MM.1S (cell line): Measurements from ENCODE around the gene PLEKHO2.

Experiments
- DNase-seq: peaks from one replicate; pipeline ENCODE4 v3.0.0-alpha.2; 2015
- H2AFZ ChIP-seq: fragments of 300-600 bp; sonication (generic); 2 replicates; pipeline ENCODE4 v1.6.0; 2016; ENCODE audit warnings: antibody characterized with exemption, low read length
- H3F3A ChIP-seq: fragments of 300-600 bp; sonication (generic); 2 replicates; pipeline ENCODE4 v1.6.1; 2016; ENCODE audit warnings: mild to moderate bottlenecking, antibody characterized with exemption, low read length, moderate library complexity, mixed read lengths; ENCODE audit not compliant: insufficient read depth
- H3K27ac ChIP-seq: fragments of 300-600 bp; sonication (generic); 2 replicates; pipeline ENCODE4 v1.5.1; 2016; ENCODE audit warnings: mild to moderate bottlenecking, low read length
- H3K27me3 ChIP-seq: fragments of 300-600 bp; sonication (generic); replicated peaks from 2 replicates; pipeline ENCODE4 v1.6.0; 2016; ENCODE audit warnings: low read length; ENCODE audit not compliant: insufficient read depth
- H3K36me3 ChIP-seq: fragments of 300-600 bp; sonication (generic); replicated peaks from 2 replicates; pipeline ENCODE4 v1.6.1; 2016; ENCODE audit warnings: mild to moderate bottlenecking, low read length, mixed read lengths; ENCODE audit not compliant: insufficient read depth
- H3K4me1 ChIP-seq: fragments of 300-600 bp; sonication (generic); 2 replicates; pipeline ENCODE4 v1.6.1; 2016; ENCODE audit warnings: low read length, mixed read lengths
- H3K4me2 ChIP-seq: fragments of 300-600 bp; sonication (generic); 2 replicates; pipeline ENCODE4 v1.6.0; 2016; ENCODE audit warnings: low read depth, low read length
- H3K4me3 ChIP-seq: fragments of 300-600 bp; sonication (generic); 2 replicates; pipeline ENCODE4 v1.5.1; 2016; ENCODE audit warnings: low read length, mixed read lengths
- H3K79me2 ChIP-seq: fragments of 300-600 bp; sonication (generic); 2 replicates; pipeline ENCODE4 v1.6.1; 2016; ENCODE audit warnings: mixed run types, low read length, mixed read lengths
- H3K9ac ChIP-seq: fragments of 300-600 bp; sonication (generic); 2 replicates; pipeline ENCODE4 v1.6.1; 2016; ENCODE audit warnings: low read length, mixed read lengths
- H3K9me2 ChIP-seq: fragments of 300-600 bp; sonication (generic); replicated peaks from 2 replicates; pipeline ENCODE4 v1.6.1; 2016; ENCODE audit warnings: mild to moderate bottlenecking, low read length, mixed read lengths; ENCODE audit not compliant: insufficient read depth
- H3K9me3 ChIP-seq: fragments of 300-600 bp; sonication (generic); replicated peaks from 2 replicates; pipeline ENCODE4 v1.6.1; 2016; ENCODE audit warnings: mild to moderate bottlenecking, low read length, mixed read lengths; ENCODE audit not compliant: insufficient read depth
- H4K20me1 ChIP-seq: fragments of 300-600 bp; sonication (generic); 2 replicates; pipeline ENCODE4 v1.6.1; 2016; ENCODE audit warnings: mild to moderate bottlenecking, low read length, moderate library complexity, mixed read lengths; ENCODE audit not compliant: insufficient read depth
- CTCF ChIP-seq: fragments of 300-600 bp; sonication (generic); IDR thresholded peaks from 2 replicates; pipeline ENCODE4 v1.5.1; 2016; ENCODE audit warnings: antibody characterized with exemption, low read length, mixed read lengths
- EZH2 ChIP-seq: fragments of 300-600 bp; sonication (generic); optimal IDR thresholded peaks from 2 replicates; pipeline ENCODE3; 2017; ENCODE audit warnings: low read depth, mild to moderate bottlenecking, antibody characterized with exemption, low read length, mixed read lengths
- EZH2phosphoT487 ChIP-seq: fragments of 300-600 bp; sonication (generic); IDR thresholded peaks from 2 replicates; pipeline ENCODE4 v1.6.1; 2018; ENCODE audit warnings: antibody characterized with exemption, low read length

PLEKHO2 gene

DNA sequence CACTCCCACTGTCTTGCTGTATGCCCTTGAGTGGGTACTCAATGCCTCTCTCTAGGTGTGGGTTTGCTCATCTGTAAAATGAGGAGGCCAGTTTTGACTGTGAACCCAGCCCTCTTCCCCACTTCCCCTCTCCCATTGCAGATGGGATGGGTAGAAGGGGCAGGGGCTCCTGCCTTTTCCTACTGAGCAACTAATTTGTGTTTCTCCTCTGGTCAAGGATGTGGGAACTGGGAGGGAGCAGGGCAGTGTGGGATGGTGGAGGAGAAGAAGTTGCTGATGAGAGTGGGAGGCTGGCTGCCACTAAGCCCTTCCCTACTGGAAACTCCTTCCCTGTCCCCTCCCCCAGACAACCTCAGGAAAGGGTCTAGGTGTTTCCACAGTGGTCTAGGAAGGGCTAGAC is 49.8 kb downstream of the PLEKHO2 start:
- no peak for DNase-seq
- peaks cover 44% of the 10 kb centered on the region for H3F3A ChIP-seq
- no peaks in the 10 kb centered on the region for H3K9me2 ChIP-seq
- no peak for TF ChIP-seq CTCF
- no peak for TF ChIP-seq EZH2
- no peak for TF ChIP-seq EZH2phosphoT487
- peak overlapping the region; percentile 100 for H3K27ac ChIP-seq
- H3K4me2 ChIP-seq, result peak overlapping the region; percentile 96
- H3K36me3 ChIP-seq, result no peaks in the 10 kb centered on the region
- H3K9me3 ChIP-seq, result no peaks in the 10 kb centered on the region
- peak overlapping the region; percentile 100; the same call in 1 of the 2 replicates for H3K9ac ChIP-seq
- no peaks in the 10 kb centered on the region for H3K79me2 ChIP-seq
- H4K20me1 ChIP-seq, result no peaks in the 10 kb centered on the region
- peaks cover 38% of the 10 kb centered on the region for H3K4me1 ChIP-seq
- H2AFZ ChIP-seq, result peak overlapping the region; percentile 44; the same call in 1 of the 2 replicates
- no peak overlapping the region for H3K4me3 ChIP-seq
- no peaks in the 10 kb centered on the region for H3K27me3 ChIP-seq

DNA sequence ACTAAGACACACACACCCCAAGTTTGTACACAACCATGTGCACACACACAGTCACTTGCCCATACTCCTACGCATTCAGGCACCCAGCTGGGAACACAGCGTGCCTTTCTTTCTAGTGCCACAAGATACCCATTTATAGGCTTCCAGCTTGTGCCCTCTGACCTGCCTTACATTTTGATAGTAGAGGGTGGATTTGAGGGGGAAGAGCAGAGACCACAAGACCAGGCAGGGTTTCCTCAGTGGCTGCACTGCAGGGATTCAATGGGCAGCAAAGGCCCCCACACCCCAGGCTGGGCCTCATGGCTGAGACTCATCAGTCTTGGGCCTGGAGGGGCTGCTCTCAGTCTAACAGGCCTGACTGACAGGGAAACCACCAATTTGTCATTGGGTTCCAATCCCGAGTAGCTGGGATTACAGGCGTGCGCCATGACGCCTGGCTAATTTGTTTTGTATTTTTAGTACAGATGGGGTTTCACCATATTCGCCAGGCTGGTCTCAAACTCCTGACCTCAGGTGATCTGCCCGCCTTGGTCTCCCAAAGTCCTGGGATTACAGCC is 51.2 kb downstream of the PLEKHO2 start:
- Histone ChIP-seq H3K36me3 (no peaks in the 10 kb centered on the region), H3K9me3 (no peaks in the 10 kb centered on the region), H4K20me1 (no peaks in the 10 kb centered on the region), H3K4me2 (peak overlapping the region; percentile 96), H3K27me3 (no peaks in the 10 kb centered on the region), H2AFZ (peak overlapping the region; percentile 18; the same call in 1 of the 2 replicates), H3K9me2 (no peaks in the 10 kb centered on the region), H3K27ac (peak overlapping the region; percentile 100), H3K4me1 (peaks cover 51% of the 10 kb centered on the region), H3K79me2 (no peaks in the 10 kb centered on the region; the same call in 1 of the 2 replicates), H3F3A (peaks cover 46% of the 10 kb centered on the region), H3K4me3 (peak overlapping the region; percentile 44), H3K9ac (peak overlapping the region; percentile 100)
- TF ChIP-seq EZH2 (no peak), CTCF (no peak), EZH2phosphoT487 (no peak)
- no peak for DNase-seq

DNA sequence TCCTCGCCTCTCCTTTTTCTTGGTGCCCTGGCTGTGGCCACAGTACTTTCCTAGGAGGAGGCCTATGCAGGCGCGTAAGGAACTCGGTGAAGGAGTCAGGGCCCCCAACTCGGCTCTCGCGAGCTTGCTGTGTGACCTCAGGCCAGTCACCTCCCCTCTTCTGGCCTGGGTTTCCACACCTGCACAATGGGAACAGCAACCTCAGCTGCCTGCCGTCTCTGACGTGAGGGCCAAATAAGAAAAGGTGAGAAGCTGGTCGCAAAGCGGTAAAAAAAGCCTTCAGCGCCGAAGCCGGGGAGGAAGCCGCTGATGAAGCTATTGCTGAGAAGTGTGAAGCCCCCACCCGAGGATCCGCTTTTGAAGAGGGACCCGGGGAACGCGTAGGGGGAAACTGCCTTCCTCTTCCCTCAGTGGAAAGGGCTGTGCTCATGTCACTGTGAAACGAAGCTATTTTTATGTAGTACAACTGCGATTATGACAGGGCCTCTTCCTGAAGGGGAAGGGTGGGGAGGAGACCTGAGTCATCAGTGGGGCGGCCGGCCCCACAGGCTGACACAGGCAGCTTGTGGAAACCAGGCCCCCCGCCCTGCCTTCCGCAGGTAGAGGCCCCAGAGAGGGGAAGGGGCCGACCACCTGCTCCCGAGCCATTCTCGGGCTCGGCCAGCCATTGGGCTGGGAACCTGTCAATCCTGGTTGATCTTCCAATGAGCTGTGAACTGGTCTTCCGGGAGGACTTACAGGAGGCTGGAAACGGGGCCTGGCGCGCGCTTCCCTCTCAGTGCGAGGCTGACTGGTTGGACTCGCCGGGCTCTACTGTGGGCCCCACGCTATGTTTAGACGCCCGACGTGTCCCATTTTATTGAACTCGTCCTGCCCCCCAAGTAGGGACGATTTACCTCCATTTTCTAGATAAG is 52.0 kb downstream of the PLEKHO2 start:
- Histone ChIP-seq H3K27ac (peak overlapping the region; percentile 100), H3K4me2 (peak overlapping the region; percentile 96), H3K9me3 (no peaks in the 10 kb centered on the region), H3K9me2 (no peaks in the 10 kb centered on the region), H4K20me1 (no peaks in the 10 kb centered on the region), H3K27me3 (no peaks in the 10 kb centered on the region), H3K4me3 (peak overlapping the region; percentile 72), H3K4me1 (peaks cover 51% of the 10 kb centered on the region), H2AFZ (0 out of 2 replicates have a peak overlapping the region, but pooled peaks have one; percentile 20), H3F3A (peaks cover 46% of the 10 kb centered on the region), H3K79me2 (no peaks in the 10 kb centered on the region; the same call in 1 of the 2 replicates), H3K9ac (peak overlapping the region; percentile 100), H3K36me3 (no peaks in the 10 kb centered on the region)
- DNase-seq, result peak; percentile 100
- no peak for TF ChIP-seq CTCF
- TF ChIP-seq EZH2, result no peak
- no peak for TF ChIP-seq EZH2phosphoT487
